PC-9 (cell line): ENCODE measurements around the gene NMD3.

Source experiments
- CTCF ChIP-seq: fragments of 200-600 bp; sonication (generic); conservative IDR thresholded peaks from 2 replicates; pipeline ENCODE4 v1.6.1; 2017; ENCODE audit warnings: mixed run types, antibody characterized with exemption, mild to moderate bottlenecking, moderate library complexity
- EZH2 ChIP-seq: fragments of 200-600 bp; sonication (generic); IDR thresholded peaks from 2 replicates; pipeline ENCODE4 v1.8.0; 2017; ENCODE audit warnings: antibody characterized with exemption, low read depth

GRCh38 chr3:161212171-161212771 is 8.8 kb upstream of the NMD3 start:
- no peak for TF ChIP-seq CTCF
- TF ChIP-seq EZH2: no peak
